HG02798 (cell line): ENCODE data around the gene CFAP299.
"Not testable (repeated sequence)": the region's sequence is repeated elsewhere in the genome, so short reads cannot be mapped to it uniquely, and the experiment has no call there.

Source experiments
- ATAC-seq: cut with Tn5 transposase; IDR thresholded peaks from one replicate; pipeline ENCODE4 v1.9.1; 2021; ENCODE audit warnings: mild to moderate bottlenecking; ENCODE audit not compliant: unreplicated experiment, poor library complexity

CFAP299 gene

DNA sequence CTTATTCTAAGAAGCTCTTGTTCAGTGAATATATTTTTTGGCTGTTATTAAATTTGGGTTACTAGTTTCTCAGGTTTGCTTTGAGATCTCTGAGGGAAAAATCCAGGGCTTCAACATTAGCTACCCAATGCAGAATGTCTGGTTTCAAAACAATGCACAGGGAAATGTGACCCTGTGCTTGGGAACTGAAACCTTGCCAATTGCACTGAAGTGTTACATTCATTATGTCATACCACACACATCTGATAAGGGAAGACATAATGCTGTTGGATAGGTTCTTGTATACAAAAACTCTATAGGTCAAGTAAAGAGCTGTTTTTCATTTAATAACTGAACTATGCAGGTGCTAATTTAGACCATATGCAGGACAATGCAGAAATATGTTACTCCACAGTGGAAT, 349.7 kb downstream of the CFAP299 start:
- ATAC-seq = no peak

DNA sequence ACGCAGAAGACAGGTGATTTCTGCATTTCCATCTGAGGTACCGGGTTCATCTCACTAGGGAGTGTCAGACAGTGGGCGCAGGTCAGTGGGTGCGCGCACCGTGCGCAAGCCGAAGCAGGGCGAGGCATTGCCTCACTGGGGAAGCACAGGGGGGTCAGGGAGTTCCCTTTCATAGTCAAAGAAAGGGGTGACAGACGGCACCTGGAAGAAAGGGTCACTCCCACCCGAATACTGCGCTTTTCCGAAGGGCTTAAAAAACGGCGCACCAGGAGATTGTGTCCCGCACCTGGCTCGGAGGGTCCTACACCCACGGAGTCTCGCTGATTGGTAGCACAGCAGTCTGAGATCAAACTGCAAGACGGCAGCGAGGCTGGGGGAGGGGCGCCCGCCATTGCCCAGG, 352.2 kb downstream of the CFAP299 start:
- ATAC-seq = not testable (repeated sequence)

DNA sequence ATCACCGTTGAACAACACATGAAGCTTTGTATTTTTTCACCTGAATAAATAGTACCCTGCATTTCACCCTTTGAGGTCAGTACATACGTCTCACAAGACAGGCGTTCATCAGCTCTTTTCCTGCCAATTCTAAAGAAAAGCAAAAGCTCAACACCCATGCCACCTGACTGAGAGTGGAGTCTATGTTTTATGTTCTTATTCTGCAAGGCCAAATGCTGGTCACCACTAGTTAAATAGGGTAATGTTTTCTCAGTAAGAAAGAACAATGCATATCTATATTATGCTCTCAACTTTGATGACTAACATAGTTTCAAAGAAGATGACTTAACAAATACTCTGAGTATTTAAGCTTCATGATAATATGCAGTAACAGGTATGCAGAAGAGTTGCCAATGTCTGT, 358.6 kb downstream of the CFAP299 start:
- ATAC-seq = no peak

DNA sequence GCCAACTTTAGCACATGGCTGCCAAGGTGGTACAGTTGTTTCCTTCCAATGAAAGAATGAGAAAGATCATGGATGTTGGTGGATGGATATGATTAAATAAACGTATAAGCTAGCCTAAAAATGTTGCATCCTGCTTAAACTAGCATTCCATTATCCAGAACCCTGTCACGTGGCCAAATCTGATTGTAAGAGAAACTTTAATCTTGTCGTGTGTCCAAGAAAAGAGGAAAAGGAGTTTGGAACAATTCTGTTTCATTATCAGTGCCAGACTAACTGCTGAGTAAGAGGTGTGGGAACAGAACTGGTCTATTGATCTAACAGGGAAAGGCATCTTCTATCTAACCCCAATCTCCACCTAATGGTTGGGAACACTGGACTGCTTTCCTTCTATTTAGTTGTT, 369.8 kb downstream of the CFAP299 start:
- ATAC-seq = no peak

DNA sequence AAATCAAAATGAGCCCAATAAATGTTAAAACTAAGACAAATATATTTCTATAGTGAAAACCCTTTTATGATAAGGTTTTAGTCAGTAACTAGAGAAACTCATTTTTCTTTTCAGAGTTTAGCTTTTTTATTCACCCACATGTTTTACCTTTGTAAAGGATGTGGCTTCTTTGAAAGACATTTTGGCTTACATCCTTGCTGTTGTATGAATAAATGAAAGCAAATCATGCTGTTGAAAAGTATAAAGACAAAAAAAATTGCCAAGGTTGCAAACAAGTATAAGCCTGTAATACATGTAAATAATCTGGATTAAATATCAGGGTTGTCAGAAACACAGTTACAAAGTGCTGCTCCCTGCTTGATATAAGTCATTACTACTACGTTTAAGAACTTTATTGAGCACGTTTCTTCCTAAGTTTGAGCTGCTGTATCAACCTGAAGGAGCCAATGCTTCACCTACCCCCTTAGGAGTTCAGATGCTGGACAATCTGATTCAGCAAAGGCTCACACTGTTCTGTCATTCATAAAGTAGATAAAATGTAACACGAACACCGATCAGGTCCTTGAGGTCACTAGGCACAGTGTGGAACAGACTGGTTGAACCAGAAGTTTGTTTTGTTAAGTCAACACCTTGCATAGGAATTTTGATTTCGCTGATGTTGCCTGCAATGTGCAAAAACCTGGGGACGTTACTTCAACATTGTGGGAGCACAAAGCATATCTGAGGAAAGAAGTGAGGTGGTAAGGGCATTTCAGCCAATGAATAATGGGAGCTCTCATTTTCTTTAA, 373.7 kb downstream of the CFAP299 start:
- ATAC-seq = no peak

DNA sequence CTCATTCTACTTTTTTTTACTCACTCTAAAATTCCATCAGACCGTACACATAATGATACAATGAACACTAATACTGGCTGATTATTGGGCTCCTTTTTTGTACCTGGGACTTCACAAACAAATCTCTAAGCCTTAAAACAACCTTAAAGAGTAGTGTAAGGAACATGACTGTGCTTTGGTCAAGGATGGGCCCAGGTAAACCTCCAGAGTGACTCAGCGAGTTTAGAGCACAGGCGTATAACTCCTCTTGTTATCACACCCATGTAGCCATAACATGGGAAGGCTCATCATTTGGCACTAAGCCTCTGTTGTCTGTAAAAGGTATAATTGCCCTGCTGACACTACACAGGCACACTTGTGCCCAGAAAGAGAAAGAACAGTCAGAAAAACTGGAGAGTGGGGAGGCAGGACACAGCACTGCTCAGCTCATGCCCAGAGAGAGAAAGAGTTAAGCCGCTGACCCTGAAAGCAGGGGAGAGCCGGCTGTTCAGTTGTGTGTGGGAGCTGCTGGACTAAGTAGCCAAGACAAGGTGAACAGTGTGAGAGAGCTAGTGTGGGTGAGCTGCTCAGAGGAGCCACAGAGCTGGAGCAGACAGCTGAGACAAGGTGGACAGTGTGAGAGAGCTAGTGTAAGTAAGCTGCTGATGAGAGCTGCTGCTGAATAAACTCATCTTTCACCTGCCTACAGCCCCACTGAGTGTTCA, 375.4 kb downstream of the CFAP299 start:
- ATAC-seq = no peak

DNA sequence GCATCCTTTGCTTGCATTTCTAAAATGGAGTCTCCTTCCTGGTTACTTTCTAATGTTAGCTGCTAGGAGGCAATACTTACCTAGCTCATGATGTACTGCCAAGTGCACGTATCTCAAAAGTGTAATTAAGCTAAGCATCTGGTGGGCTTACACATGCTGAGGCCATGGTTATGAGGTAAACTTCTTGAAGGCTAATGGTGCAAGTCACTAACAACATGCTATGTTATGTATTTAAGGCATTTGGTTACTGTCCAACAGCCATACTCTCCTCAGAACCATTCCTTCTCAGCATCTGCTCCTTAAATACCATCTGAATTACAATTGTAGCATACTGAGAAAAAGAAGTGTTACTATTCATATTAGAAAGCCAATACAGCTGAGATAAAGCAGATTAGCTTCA, 376.4 kb downstream of the CFAP299 start:
- no peak for ATAC-seq

DNA sequence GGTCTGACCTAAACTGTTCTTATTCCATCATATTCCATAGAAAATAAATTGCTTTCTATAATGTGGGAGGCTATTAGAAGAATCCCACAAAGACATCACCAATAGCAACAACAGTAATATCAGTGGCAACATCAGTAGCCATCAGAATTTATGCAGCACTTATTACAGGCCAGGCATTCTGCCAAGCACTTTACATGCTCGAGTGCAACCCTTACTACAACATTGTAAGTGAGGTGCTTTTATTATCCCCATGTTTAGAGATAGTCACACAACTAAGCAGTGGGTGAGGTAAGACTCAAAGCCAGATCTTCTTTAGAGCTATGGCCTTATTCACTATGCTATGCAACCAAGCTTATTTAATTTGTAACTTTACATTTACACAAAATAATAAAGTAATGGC, 377.9 kb downstream of the CFAP299 start:
- ATAC-seq = no peak

DNA sequence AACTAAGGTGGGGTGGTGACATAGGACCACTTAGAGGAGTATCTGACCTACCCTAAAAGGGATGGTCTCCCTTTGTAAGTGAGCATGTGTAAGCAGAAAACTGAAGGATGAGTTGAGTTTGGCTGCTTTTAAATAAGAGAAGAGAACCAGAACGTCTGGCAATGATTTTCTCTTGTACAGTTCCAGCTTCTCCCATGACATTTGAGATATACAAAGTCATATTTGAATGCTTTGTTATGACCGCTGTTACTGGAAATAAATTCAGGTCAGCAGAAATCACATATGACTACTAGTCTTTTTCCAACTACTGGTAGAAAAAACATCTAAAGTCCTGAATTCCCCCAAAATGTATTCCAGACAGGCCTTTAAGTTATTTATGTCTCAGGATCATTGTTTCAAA, 381.7 kb downstream of the CFAP299 start:
- no peak for ATAC-seq

DNA sequence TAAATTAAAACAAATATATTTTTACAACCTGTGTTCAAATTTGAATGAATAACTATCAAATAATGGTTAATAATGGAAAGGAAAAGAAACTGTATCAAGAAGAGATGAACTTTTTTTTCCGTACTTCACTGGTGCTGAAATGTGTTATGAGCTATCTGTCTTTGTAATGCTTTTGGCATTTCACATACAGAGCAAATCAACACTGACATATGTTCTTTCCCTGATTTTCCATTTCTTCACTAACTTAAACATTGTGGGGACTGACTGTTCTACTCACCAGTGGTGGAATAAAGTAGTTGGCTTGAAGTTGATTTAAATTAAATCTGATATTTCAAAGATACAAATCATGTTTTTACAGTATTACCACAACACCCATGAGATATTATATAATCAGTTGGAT, 390.9 kb downstream of the CFAP299 start:
- ATAC-seq = no peak

DNA sequence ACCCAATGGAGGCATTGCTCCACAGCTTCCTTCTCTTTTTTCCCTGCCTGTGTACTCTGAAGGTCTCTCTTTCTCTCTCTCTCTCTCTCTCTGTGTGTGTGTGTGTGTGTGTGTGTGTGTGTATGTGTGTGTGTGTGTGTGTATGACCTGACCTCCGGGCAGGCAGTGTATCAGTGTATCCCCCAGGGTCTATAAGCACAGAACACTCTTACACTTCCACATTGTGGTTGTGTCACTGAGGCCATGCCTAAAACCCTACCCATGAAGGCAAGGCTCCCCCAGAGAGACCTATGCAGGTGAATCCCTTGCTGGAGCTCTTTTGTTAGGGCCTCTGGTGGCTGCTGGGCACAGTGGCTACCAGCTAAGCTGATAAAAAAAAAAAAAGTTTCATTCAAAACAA, 394.6 kb downstream of the CFAP299 start:
- ATAC-seq = no peak

DNA sequence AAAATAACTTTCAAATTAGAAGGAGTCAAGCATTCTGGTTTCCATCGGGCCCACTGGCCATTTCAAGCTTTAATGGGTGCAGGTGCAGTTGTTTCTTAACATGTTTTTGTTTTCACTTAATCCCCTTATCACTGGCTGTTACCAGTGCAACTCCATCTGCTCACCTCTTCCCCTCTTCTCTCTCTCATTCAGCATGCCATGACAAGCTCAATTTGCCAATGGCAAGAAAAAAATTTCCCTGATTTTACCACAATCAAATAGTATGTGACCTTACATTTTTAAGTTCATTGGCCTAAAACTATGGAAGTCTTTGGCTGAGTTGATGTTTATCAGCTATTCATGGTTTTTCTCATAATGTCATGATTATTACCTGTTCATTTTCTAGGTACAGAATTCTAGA, 395.9 kb downstream of the CFAP299 start:
- ATAC-seq = no peak

DNA sequence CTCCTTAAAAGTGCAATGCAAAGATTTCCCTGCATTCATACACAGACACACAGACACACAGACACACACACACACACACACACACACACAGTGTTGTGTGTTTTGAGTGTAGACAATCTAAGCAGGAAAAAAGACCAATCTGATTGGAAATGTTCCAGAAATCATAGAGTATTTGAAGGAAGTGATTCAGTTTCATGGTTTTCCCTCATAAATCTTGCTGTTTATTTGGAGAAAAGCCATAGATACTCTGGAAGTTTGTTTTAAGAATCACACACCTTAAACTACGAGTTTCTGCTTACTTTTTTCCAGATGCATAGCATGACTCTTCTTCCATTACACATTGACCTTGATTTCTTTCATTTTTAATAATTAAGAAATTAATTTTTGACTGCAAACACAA, 396.5 kb downstream of the CFAP299 start:
- ATAC-seq = no peak

DNA sequence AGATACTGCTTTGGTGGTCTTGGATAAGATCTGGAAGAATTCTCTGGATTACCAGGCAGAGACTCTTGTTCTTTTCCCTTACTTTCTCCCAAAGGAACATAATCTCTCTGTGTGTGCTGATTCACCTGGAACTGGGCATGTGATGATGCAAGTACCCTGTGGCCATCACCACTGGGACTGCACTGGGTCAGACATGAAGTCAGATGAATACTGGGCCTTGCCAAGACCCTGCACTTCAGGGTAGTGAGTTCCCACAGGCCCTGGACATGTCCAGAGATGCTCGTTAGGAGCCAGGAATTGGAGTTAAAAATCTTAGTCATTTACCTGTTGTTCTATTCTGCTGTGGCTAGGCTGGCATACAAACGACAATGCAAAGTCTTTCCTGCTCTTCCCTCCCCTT, 404.8 kb downstream of the CFAP299 start:
- ATAC-seq = no peak

DNA sequence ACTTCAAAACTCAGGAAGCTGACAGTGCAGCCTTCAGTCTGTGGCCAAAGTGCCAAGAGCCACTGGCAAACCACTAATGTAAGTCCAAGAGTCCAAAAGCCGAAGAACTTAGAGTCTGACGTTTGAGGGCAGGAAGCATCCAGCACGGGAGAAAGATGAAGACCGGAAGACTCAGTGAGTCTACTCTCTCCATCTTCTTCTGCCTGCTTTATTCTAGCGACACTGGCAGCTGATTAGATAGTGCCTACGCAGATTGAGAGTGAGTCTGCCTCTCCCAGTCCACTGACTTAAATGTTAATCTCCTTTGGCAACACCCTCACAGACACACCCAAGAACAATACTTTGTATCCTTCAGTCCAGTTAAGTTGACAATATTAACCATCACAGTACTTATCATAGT, 414.0 kb downstream of the CFAP299 start:
- ATAC-seq = not testable (repeated sequence)

DNA sequence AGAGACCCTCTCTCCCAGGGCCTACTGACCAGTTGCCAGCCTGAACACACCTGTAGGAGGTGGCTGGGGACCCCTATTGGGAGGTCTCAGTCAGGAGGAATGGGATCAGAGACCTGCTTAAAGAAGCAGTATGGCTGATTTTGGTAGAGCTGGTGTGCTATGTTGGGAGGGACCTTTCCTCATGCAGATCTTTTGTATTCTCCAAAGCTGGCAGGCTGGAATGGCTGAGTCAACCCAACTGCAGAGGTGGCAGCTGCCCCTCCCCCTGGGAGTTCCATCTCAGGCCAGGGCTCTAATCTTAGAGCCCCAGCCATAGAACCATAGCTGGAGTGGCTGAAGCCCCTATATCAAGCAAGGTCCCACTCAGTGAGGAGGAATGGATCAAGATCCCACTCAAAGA, 415.7 kb downstream of the CFAP299 start:
- ATAC-seq = no peak

DNA sequence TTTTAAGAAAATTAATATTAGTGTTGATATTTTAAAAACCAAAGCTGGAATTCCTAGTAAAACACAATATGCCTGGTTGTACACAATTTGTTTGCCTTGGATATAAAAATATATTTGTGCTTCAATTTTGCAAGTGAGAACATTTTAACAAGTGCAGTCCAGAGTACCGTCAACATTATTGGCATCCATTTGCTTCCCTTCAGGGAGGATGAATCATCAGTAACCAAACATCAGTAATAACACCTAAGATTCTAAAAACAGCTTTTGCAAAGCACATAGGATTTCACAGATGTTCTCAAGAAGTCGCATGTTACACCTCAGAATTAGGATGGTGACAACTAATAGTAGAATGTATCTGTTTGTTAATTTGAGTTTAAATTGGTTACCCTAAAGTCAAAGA, 432.4 kb downstream of the CFAP299 start:
- no peak for ATAC-seq

DNA sequence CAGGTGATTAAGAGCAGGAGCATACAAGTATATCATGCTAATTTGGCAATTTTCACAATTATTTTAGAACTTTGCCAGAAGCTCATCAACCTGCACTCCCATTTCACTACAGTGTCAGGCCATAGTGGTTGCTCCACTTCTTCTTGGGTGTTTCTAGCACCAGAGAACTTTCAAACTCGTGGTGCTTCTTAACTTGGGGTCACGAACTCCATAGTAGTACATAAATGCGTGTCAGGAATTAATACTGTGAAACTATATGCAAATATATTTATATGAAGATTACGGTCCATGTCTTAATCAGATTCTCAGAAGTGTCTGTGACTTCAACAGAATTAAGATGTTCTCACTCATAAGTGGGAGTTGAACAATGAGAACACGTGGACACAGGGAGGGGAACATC, 440.6 kb downstream of the CFAP299 start:
- no peak for ATAC-seq

DNA sequence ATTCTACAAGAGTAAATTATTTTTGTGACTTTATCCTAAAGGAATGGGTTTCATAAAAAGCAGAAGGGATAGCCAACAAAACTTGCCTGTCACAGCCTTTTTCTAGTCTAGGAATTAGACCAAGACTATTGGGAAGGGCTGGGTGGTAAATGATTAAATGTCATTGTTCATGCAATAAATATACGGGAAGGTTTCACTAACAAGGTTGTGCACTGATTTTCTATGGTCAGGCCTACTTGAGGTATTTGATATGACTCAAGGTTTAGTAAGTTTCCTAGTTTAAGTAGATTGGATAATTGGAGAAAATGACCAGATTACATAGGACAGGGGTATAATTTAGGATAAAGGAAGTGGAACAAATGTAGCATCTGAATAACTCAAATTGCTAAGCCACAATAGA, 445.9 kb downstream of the CFAP299 start:
- ATAC-seq = no peak

DNA sequence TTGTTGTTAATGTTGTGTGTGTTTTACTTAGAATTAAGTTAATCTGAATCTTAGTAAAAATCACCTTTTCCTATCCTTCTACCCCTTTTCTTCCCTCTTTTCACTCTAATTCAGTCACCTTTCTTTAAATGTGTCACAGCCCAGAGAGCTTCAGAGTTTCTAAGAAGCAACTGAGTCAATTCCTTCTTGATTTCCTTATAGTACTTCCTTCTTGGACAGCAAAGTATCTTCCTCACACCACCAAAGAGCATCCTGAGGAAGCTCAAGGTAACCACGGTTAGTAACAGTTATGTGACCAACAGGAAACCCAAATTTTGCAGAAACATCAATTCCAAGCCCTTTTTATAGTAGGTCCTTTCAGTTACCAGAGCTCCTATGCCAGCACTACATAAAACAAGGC, 451.8 kb downstream of the CFAP299 start:
- no peak for ATAC-seq

DNA sequence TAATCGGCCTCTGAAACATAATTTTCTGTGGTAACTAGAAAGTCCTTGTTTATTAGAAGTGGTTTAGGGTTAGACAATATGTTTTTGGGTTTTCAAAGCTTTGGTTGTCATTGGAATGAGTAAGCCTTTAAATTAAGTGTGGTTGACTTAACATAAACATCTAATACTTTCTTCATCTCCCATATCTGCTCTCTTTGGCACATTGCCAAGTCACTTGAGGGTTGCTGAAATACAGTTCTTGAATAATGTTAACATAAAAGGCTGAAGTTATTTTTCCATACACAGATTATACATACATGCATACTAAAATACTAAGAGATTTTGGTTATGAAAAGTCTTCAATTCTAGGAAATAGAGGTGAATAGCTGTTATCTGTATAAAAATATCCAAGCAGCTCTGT, 453.3 kb downstream of the CFAP299 start:
- ATAC-seq = no peak

DNA sequence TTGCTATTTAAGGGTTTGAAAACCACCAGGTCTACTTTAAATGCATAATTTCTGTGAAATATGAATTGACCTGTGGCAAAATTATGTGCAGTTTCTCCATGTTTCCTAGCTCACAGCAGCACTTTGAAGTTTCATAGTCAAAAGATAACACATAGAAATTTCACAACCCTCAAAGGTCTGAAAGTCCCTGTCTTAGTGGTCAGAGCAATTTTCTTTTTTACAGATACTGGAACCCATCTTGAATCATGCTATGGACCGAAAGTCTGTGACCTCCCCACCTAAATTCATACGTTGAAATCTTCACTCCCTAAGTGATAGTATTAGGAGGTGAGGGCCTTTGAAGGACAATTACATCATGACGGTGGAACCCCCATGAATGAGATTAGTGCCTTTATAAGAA, 454.6 kb downstream of the CFAP299 start:
- no peak for ATAC-seq
